Stimulated activated CD8-positive, alpha-beta memory T cell treated with anti-CD3 and anti-CD28 coated beads, Interleukin-12 subunit alpha, Interleukin-12 subunit beta, amount 100 ng/mL, for 24 hours (primary cell): ENCODE data around the gene DDI1.

ENCODE experiments used
- DNase-seq: peaks from one replicate; pipeline ENCODE4 v3.0.0-alpha.2; 2020; ENCODE audit errors: extremely low read depth

Gene DDI1

GRCh38 chr11:104036588-104036987, at the start of gene DDI1:
Gene DDI1, plus strand, starts transcription at chr11:104036640. Its CDS starts 183 bp downstream, at chr11:104036823.
- DNase-seq: no peak

GRCh38 chr11:103987629-103988594, 48.5 kb upstream of the DDI1 start:
- no peak for DNase-seq

- no peak for DNase-seq
Measured at GRCh38 chr11:103988595-103988969, 47.9 kb upstream of the DDI1 start.

DNA sequence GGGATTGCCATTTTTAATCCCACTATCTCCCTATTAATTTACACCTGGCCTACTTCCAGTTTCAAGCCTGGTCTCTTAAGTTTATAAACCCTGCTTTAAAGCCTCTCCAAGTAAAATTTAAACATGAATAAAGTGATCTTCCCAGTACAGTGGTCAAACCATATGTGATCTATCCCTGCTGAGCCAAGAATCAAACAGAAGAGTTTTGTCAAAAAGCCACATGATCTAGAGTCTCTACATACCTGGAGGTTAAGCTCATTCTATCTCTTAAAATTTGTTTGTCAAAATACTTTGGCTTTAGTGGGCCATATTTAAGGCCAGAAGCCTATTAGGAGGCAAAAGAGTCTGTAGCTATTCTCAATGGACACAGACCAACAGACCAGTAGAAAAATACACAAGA, 42.9 kb upstream of the DDI1 start:
- DNase-seq: no peak

DNA sequence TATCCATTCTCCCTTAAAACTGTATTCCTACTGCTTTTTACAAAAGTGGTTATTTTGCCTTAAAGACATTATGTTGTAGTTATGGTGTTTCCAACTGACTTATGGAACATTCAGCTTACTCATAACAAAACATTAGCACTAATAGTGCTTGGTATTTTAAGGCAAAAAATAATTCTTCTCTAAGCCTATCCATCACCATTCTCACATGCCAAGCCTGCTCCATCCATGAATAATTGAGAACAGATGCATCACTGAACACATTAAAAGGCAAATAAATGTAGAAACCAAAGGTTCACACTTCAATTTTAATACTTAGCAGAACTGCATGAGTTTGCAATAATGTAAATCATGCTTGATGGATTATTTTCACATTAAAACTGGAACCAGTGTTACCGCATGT, 42.3 kb upstream of the DDI1 start:
- no peak for DNase-seq

GRCh38 chr11:103994518-103994917, 41.9 kb upstream of the DDI1 start:
- DNase-seq: no peak

- DNase-seq: no peak
Measured at GRCh38 chr11:103995896-103996295, 40.5 kb upstream of the DDI1 start.

- DNase-seq: no peak
Measured at GRCh38 chr11:103997082-103997481, 39.4 kb upstream of the DDI1 start.

- DNase-seq: no peak
Measured at GRCh38 chr11:103998826-103999508, 37.5 kb upstream of the DDI1 start.

DNA sequence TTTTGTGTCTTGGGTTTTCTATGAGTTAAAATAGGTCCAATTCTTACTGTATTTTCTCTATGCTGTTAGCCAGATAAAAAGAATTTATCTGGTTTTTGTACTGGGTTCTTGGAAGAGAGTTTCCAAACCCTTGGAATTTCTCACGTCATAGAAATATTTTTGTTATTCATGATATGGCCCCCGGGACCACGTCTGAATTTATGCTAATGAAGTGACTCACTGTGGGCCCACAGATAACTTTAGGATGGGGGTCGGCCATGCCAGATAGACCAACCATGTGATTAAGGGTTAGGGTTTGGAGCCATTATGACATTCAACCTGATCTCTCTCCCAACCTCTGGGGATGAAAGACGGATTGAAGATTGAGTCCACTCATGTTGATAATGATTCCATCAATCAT, 35.6 kb upstream of the DDI1 start:
- no peak for DNase-seq

- no peak for DNase-seq
Measured at GRCh38 chr11:104001561-104002056, 34.8 kb upstream of the DDI1 start.

- DNase-seq: no peak
Measured at GRCh38 chr11:104003491-104003890, 32.9 kb upstream of the DDI1 start.

DNA sequence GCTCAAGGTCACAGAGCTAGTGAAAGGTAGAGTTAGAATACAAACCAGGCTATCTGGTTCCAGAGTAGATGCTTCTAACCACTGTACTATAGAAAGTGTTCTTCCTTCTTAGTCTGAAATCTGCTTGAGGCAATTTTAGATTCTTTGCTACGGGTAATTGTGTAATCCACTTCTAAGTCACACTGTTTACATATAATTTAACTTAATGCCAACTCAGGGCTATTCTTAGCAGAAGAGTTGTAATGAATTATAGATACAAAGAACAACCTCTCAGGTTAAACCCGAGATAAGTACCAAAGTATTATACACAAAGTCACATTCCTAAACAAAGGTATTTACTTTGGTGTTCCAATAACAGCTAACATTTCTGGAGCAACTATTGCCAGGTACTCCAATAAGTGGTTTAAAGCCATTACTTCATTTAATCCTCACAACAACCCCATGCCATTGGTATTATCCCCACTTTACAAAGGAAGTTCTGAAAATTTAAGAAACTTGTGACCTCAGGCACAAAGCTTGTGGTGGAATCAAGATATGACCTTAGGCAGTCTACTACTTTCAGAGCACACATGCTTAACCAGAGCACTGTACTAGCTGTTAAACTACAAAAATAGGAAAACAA, 31.1 kb upstream of the DDI1 start:
- DNase-seq: no peak

DNA sequence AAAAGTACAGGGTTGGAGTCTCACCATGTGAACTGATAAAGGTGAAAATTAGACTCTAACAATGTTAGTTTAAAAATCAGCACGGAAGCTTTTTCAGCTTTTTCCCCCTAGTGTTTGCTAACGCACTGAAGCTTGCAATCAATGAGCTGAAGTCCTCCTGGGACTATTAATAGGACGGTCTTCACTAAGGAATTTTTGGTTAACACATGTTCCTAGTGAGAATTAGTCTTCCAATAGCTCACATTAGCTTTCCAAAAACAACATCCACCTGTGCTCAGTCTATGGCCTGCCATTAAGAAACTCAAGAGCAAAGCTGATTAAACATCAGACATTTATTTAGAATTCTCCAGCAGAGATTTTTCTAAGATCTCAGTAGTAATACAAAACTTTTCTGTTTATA, 26.7 kb upstream of the DDI1 start:
- DNase-seq: no peak

- no peak for DNase-seq
Measured at GRCh38 chr11:104011044-104011443, 25.4 kb upstream of the DDI1 start.

DNA sequence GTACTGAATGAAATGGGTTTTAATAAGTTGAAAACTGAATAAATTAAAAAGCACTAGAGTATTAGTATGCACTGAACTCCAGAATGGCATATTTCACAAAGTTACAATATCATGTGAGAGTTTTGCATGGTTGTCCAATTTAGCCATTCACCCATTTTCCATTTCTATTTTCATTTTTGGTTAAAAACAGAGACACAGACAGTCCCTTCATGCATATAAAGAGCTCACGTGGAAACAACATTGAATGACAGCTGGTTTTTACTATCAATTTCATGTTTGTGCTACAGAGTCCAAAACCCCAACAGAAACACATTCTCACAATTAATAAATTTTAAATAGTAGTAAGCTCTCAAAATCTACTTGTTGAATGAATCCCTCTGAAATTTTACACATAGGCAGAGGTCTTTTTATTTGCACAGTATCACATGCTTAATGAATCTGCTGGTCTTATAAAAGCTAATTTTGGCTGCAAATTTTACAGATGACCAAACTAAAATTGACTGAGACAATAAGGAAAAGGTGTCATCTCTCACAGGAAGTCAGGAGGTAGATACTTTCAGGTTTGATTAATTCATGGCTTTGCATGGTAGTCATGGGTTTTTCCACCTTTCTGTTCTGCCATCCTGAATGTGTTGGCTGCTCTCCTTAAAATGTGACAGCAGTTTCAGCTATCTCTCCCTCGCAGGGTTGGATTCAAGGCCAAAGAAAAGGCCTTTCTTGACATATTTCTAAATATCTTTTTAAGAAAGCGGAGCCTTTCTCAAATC, 20.6 kb upstream of the DDI1 start:
- no peak for DNase-seq

DNA sequence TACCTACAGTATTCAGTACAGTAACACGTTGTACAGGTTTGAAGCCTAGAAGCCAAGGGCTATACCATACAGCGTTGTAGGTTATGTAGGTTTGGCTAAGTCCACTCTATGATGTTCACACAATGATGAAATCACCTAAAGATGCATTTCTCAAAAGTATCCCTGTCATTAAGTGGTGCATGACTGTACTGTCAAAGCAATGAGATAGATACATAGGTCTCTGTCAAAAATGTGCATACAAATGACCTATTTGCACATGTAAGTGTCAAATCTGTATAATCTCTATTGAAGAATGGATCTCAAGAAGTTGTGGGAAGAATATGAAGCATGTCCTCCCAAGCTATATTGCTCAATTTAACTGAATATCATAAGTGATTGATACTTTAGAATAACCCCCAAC, 11.9 kb upstream of the DDI1 start:
- DNase-seq: no peak

DNA sequence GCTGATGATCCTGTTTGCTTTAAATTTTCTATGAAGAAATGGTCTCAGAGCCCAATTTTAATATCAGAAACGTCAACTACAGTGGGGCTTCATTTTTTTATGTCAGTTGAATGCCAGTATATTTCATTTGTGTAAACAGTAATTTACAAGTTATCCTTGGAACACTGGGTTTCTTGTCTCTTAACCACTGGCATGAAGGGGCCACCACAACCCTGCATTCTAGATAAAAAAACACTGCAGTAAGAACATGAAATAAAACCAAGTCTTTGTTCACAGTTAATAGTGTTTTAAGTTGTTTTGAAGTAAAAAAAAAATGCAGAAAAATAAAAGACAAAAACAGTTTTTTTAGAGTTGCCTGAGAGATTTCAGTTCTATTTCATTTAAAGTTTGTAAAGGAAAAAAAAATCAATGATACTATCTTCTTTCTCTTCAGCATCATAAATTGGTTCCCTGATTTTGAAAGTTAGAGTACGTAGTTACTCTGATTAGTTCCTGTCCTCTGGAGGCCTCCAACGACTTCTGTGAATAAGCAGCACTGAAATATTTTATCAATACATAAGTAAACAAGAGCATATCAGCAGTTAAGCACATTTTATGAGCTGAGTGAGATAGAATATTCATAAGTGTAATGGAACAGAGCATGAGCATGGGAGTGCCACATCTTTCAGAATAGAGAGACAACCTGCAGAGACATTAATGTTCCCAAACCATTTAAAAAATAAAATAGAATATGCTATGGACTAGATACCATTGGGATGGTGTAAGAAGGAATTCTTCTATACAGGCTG, 7.8 kb upstream of the DDI1 start:
- no peak for DNase-seq

- no peak for DNase-seq
Measured at GRCh38 chr11:104033134-104033533, 3.3 kb upstream of the DDI1 start.

DNA sequence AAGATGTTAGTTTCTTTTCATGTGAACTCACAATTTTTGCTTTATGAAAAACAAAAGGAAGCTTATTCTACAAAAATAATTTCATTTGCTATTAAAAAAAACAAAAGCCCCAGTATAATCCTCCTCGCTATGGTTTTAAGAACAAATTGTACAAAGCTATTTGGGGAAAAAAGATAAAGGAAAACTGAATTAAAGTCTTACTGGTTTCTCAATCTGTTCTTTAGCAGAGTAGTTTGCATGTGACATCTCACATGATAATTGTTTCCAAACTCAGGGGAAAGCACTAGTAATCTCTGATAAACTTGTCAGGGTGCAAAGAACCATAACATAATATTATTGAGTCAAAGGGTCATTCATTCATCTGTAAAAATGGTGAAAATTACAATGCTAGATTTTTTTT, 2.9 kb upstream of the DDI1 start:
- DNase-seq: no peak

GRCh38 chr11:104036995-104037394, 555 bp downstream of the DDI1 start:
- no peak for DNase-seq
